Activated CD4-positive, alpha-beta T cell treated with anti-CD3 and anti-CD28 coated beads for 4 hours (primary cell): ENCODE data around the gene TRIM37.
"Not testable (repeated sequence)": the region's sequence is repeated elsewhere in the genome, so short reads cannot be mapped to it uniquely, and the experiment has no call there.

ENCODE experiments used
- DNase-seq, 2 donors: peaks; one replicate each; pipeline ENCODE4 v3.0.0-alpha.2; 2020

TRIM37 gene

DNA sequence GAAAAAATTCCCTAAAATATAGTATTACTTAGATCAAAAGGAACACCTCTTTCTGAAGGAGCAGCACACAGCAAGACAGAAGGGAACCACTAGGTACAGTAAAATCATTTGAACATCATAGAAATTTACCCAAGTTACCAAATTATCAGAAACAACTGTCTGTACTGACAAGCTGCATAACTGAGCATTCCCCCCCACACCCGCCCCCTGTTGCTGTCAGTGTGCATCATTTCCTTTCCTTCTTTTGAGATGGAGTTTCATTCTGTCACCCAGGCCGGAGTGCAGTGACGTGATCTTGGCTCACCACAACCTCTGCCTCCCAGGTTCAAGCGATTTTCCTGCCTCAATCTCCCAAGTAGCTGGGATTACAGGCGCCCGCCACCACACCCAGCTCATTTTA is 120.7 kb downstream of the TRIM37 start:
- DNase-seq = no peak

DNA sequence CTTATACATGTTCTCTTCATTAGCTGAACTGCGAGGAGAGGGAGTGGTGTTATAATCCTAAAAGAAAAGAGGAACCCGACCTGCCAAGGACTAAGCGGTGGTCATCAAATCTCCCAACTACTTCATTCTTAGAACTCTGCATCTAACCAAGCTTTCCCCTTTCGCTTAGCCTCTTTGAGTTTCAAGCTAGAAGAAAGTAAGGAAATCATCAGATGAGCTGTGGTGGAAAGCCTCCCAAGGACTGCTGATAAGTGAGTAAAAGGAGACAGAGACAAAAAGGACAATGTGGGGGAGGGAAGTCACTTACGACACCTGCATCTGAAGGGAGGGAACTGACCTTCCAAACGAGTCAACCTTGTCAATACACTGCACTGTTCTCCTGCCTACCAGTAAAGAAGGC is 121.3 kb downstream of the TRIM37 start:
- DNase-seq = no peak

DNA sequence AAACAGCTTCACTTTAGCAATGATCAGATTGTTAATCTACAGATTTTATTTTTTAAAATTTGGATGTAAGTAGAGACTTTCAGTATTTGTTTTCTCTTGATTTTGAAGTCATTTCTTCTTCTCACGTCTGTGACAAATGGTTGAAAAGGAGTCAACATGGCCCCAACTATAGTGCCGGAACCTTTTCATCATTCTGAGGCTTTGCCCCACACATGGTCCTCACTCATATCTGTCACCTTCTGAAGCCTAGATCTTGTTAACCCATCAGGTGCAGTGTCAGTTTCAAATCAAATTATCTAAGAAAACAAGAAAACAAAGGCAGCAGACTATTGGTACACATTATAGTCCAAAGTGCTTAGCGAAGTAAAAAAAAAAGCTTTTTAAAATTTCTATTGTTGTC is 124.1 kb downstream of the TRIM37 start:
- no peak for DNase-seq

DNA sequence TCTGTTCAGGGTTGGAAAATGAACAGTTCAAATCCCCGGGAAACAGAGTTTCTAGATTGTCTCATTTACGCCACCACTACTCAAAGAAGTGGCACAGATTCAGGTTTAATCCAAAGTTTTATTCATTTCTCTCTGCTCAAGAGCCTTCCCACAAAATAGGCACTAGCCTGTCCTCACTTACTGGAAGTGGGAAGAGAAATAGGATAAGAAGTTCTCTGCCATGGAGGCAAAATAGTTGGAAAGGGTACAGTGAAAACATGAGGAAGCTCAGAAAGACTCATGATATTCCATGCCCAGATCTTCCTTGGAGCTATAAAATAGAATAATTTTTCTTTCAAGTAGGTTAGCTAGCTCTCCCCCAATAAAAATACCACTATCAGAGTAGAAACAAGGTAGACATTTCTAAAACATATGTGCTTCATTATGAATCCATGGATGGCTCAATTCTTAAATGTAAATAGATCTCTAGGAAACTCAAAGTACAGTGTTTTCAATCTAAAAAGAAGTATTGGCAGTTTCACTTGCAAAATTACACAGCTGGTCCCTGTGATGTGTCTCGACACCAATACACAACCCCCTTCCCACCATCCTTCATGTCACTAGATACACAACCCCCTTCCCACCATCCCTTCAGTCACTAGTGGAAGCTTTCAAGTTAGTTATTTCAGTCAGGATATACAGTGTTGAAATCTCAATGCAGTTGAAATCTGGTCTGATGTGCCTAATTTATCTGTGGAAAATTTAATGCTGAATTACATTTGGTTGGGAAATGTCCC is 125.8 kb downstream of the TRIM37 start:
- DNase-seq = no peak

DNA sequence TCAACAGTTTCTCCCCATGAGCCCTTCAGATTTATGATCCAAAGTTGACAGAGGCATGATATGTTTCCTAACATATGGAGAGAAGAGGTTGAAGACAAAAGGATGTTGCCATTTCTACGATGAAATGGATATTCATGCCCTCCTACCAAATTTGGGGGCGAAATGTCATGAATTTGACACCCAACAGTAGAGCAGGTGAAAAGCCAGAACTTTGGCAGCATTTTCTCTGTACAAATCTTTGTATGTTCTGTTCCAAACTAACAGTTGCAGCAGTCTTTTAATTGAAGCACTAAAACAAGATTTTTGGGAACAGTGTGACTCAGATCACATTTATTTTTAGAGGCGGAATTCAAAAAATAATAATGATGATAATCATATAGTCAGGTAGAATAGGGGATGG is 130.1 kb downstream of the TRIM37 start:
- no peak for DNase-seq

DNA sequence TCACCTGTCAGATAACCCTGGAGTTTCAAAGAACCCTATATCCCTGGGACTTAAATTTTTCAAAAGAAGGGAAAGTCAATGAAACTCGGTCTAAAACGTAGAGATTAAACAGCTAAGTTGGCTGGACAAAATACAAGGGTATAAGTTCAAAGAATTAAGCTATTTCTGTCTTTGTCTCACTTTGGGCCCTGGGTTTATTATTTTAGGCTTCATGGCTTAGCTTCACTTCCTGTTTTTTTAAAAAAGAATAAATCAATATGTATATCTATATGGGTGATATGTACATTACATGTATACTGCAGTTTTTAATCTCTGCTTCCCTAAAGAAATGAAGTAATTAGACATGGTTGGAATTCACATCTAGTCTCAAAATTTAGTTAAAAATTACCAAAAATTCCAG is 132.3 kb downstream of the TRIM37 start:
- DNase-seq = no peak

DNA sequence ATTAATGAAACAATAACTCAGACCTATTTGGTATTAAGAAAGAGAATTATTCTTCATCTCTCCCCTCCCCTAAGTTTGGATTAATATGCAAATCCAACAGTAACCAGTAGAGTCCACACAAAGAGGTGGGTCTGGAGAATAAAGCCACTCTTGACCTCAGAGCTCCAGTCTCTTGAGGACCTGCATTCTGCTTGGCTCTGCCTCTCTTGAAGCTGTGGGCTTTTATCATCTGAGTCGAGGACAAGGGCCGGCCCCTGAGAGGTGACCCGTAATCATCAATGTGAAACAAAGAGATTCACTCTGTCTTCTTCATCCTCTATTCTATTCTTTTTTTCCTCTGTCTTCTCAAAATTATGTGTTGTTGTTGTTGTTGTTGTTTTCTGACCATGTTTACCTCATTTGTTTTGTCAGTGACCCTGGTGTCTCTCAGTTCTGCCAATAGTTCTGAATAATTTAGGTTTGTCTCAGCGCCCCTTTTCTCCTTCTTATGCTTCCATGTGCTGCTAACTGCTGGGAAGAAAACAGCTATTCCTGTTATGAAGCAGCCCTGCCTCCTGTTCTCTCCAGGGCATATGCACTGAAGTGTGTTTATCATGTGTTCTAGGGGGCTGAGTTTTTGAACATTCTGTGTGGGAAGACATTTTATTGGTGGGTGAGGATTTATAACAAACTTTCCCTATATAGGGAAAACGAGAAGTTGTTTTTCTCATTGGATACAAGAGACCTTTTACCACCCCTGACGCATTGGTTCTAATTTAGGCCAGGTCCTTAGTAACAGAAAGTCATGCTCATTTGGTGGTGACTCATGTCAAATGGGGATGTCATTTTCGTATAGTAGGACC is 135.8 kb downstream of the TRIM37 start:
- DNase-seq = no peak

DNA sequence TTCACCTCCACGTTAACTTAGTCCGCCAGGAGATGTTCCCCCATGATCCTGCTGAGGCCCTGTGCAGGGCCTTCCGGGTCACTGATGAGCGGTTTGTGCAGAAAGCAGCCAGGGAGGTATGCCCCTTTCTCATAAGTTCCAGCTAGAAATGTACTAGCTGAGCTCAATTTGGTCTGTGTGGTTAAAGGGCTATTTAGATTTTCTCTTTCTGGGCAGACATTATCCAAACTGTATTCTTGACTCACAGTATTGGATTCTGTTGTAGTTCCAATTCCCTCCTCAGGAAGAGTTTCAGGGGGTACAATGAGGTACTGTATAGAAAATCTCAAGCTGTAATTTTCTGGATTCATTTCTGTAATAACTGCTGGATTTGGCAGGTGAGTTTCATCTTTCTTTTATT is 137.1 kb downstream of the TRIM37 start:
- no peak for DNase-seq

DNA sequence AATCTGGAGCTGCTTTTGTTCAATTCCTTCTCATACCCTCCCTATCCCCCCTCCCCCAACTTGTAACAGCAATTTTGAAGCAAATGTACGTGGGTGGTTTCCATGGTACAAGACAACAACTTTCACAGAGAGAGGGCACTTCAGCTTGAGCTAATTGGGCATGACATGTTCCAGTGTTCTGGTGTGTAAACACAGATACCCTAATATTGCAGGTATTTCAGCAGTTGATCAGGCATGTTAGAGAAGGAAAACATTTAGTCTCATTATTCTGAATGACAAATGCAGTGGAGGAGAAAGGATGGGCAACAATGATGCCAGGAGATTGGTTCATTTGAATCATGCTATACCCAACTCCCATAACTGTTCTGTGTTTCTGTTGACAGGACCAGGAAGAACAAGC is 137.5 kb downstream of the TRIM37 start:
- DNase-seq = no peak

DNA sequence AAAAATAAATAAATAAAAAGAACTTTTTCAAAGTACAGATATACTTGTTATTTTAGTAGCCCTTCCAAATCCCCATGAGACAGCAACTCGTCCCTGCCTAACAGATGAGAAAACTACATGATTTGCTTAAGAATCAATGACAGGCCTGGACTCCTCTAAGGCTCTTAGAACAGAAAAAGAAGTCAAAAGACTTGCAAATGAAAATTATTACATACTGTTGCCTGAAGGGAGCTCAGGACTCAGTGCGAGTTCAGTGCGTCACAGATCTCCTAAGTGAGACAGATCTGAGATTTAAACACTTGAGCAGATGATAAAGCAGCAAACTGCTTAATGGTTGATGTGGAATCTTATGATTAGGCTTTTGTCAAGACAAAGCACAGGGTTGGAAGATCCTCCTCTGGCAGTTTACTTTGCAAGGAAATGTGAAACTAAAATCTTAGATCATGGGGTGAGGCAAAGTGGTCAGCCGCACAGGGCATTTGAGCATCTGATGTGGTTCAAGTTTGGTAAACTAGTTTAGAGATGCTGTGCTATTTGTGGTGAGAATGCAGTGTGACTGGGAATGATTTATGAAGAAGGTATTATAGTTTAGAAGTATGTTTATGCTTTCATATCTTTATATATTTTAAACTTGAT is 138.1 kb downstream of the TRIM37 start:
- DNase-seq = no peak

DNA sequence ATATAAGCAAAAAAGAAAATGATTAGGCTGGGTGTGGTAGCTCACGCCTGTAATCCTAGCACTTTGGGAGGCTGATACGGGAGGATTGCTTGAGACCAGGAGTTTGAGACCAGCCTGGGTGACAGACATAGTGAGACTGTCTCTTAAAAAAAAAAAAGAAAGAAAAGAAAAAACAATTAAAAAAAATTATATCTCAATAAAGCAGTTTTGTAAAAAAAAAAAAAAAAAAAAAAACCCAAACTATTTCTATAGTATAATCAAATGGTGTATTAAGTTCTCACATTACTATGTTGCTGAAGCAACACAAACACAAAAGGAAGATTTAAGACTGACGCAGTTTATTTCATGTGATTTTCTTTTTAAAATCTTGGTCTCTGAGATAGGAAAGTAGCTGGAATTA is 140.5 kb downstream of the TRIM37 start:
- no peak for DNase-seq

DNA sequence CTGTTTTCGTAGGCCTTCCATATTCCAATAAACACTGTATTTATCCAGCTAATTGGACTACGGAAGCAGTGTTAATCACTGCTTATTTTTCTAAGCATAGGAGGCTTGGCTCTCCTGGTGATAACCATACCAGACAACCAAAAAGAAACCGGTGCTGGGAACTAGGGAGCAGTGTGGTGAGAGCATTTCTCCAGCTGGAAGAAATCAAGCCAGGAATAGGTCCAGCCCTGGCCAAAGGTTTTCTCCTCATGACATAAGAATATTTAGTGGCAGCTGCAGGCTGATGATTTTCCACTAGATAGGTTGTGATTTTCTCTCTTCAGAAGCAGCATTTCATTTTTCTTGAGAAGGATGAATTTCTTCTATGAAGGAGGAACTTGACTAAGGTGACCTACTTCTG is 141.5 kb downstream of the TRIM37 start:
- no peak for DNase-seq

DNA sequence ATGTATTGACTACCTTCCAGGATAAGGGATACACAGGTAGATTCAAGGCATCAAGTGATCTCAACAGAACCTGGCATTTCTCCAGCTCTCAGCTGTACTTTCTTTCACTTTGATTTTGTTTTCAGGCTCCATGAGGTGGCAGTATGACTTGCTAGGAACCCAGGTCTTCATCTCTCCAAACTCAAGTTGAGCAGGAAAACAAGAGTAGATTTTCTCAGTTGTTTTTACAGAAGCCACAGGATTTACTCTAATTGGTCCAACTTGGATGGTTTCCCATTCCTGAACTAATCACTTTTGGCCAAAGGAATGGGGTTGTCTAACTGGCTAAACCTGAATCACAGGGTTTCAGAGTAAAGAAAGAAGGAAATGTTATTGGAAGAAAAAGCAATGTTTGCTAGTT is 146.6 kb downstream of the TRIM37 start:
- DNase-seq = no peak

DNA sequence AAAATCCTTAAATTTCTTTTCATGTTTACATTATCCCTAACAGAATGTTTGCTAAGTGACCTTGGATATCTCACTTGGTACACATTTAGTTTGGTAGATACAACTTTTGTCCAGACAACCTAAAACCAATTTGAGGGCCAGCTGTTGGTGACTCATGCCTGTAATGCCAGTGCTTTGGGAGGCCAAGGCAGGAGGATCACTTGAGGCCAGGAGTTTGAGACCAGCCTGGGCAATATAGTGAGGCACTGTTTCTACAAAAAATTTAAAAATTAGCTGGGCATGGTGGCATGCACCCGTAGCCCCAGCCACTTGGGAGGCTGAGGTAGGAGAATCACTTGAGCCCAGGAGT is 149.0 kb downstream of the TRIM37 start:
- DNase-seq = not testable (repeated sequence)

DNA sequence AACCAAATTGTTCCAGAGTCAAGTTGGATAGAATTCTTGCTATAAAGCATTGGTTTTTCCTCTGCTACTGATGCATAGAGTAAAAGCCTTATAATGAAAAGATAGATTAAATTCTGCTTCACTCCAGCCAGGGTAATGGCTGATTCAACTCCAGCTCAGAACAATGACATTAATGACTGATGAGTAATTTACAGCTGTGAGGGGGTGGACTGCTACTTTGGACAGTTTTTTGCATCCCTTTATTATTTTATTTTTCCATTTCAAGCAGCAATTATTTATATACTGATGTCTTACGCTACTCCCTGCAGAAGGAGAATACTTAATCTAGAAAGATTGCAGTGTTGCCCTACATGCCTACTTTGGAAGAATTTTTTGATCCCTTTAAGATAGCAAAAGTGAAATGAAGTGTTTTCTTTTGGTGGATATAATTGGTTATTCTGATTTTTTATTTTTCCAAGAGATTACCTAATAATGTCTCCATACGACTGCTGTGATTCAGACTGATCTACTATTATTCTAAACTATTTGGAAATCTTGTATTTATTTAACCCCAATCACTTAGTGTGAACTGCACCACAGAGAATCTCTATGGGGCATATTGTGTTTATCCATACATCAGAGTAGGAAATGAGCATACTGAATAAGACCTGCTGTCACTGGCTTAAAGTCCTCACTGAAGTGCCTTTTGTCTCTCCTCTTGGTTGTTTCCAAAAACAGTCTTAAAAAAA is 149.5 kb downstream of the TRIM37 start:
- no peak for DNase-seq

DNA sequence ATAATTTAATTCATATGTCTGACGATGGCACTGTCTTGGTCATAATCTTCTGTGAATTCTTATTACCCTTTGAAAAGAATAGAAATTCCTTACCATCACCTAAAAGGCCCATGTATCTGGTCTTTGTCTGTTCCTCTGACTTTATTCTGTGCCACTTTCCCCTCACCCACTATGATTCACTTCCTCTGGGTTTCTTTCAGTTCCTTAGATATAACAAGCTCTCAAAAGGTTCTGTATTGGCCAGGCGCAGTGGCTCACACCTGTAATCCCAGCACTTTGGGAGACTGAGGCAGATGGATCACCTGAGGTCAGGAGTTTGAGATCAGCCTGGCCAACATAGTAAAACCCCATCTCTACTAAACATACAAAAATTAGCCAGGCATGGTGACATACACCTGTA is 152.3 kb downstream of the TRIM37 start:
- not testable (repeated sequence) for DNase-seq

DNA sequence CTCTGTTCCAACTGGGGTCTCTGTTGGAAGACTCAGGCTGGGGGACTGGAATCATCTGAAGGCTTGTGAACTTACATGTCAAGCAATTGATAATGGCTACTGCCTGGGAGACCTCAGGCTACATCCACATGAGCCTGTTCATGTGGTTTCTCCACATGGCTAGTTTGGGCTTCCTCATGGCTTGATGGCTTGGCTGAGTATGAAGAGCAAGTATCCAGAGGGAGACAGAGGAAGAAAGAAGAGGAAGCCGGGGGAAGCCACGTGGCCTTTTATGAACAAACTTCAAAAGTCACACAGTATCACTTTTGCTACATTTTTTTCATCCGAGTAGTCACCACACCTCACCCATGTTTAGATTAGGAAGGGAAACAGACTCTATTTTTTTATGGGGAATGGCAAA is 158.9 kb downstream of the TRIM37 start:
- DNase-seq = no peak

DNA sequence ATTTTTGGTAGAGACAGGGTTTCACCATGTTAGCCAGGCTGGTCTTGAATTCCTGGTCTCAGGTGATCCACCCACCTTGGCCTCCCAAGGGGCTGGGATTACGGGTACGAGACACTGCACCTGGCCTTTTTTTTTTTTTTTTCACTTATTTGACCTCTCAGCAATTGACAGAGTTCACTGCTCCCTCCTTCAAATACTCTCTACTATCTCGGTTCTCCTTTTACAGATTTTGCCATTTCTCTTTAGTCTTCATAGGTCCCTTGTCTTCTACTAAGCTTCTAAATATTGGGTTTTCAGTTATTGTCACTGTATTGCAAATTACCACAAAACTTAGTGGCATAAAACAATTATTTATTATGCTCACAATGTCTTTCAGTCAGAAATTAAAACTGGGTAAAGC is 159.3 kb downstream of the TRIM37 start:
- DNase-seq = no peak

DNA sequence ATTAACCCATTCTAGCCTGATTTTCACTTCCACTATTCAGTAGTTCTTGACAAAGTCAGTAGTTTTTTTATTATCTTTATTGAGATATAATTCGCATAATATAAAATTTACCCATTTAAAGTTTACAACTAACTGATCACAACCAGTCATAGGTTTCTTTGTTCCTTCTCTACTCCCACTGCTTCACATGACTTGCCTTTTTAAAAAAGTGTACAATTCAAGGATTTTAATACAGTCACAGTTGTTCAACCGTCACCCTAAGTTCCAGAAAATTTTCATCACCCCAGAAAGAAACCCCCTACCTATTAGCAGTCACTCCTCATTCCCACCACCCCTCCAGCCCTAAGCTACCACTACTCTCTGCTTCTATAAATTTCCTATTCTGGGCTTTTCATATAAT is 162.5 kb downstream of the TRIM37 start:
- no peak for DNase-seq

DNA sequence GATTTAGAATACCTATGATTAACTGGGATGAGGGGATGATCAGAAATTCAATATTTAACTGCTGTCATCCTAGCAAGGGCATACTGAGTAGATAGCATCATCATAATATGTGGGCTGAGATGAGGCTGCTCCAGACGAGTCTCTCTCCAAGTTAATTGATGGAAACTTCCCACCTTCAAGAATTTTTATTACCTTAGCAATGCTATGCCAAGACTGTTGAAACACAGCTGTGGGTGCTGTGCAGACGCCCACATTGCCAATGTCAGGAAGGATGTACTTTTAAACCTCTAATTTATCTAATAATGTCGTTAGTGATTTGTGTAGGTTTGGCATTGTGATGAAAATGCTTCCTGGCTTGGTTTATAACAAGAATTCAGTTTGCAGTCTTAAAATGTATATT is 170.4 kb downstream of the TRIM37 start:
- no peak for DNase-seq

DNA sequence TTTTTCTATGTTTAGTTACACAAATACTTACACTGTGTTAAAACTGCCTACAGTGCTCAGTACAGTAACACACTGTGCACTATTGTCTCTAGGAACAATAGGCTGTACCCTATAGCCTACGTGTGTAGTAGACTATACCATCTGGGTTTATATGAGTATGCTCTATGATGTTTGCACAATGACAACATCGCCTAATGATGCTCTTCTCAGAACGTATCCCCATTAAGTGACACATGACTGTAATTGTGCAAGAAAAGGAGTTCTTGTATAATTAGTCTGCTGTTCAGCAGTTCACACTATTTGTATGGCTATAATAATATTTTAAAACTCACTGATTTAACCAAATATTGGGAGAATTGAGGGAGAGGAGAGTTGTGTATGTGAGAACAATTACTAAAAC is 173.7 kb downstream of the TRIM37 start:
- DNase-seq = no peak
